Measurements from ENCODE around the gene SMPD1.
"Not testable (repeated sequence)": the region's sequence is repeated elsewhere in the genome, so short reads cannot be mapped to it uniquely, and the experiment has no call there.

- not testable (repeated sequence) for TF ChIP-seq CTCF (IDR thresholded peaks at IDR 0.05; ENCODE audit: borderline replicate concordance, extremely low read depth, low read length, poor library complexity, severe bottlenecking); EZH2 (IDR thresholded peaks at IDR 0.05; ENCODE audit: borderline replicate concordance, low read depth, low read length, severe bottlenecking)
These were observed 2.0 kb downstream of the SMPD1 start for GRCh38 chr11:6392251-6392650.
